Psoas muscle (tissue), 8 donors: Measurements from ENCODE around the gene PHETA2. TPM values are rescaled to one million over a fixed set of nuclear protein-coding genes. Genes with fewer than 3 reads are reported as not detected.

Experiments
- ATAC-seq, 4 donors: fragments of 200-7000 bp; cut with Tn5 transposase; one replicate each; pipeline ENCODE4 v1.9.1; 2020; ENCODE audit warnings: moderate library complexity in 3 of 4, mild to moderate bottlenecking in 2 of 4
- DNase-seq, 2 donors: peaks; one replicate each; pipeline ENCODE4 v3.0.0-alpha.2; 2020
- H3K27ac ChIP-seq: fragments of 200-600 bp; one replicate; pipeline ENCODE4 v1.8.0; 2022
- H3K27me3 ChIP-seq, 3 donors: fragments of 200-600 bp in 1 of 3; one replicate each; pipeline versions ENCODE4 v1.6.1 to v1.8.0; 2013 to 2022; ENCODE audit warnings: low read length in 2 of 3, mild to moderate bottlenecking in 2 of 3, moderate library complexity in 1 of 3; ENCODE audit not compliant: insufficient read depth in 3 of 3
- H3K36me3 ChIP-seq, 2 donors: fragments of 200-600 bp in 1 of 2; one replicate each; pipeline versions ENCODE4 v1.6.1 to v1.8.0; 2013 to 2022; ENCODE audit warnings: low read depth in 1 of 2, mild to moderate bottlenecking in 1 of 2, moderate library complexity in 1 of 2; ENCODE audit not compliant: insufficient read depth in 1 of 2
- H3K4me1 ChIP-seq: fragments of 200-600 bp; one replicate; pipeline ENCODE4 v1.8.0; 2022
- H3K4me3 ChIP-seq: fragments of 200-600 bp; one replicate; pipeline ENCODE4 v1.8.0; 2022; ENCODE audit warnings: mild to moderate bottlenecking
- H3K9me3 ChIP-seq: fragments of 200-600 bp; one replicate; pipeline ENCODE4 v1.8.0; 2022
- CTCF ChIP-seq: fragments of 200-600 bp; IDR thresholded peaks from one replicate; pipeline ENCODE4 v1.8.0; 2022; ENCODE audit warnings: antibody characterized with exemption
- WGBS, 3 donors: extraction: QIAGEN DNeasy Blood & Tissue Kit; methylation state at CpG; one replicate each; pipeline versions ENCODE4 v1.1.6 to v1.1.7; 2013; 5-methylcytosine and 5-hydroxymethylcytosine counted together
- intact Hi-C, 2 donors: fragments of 100-400 bp; cut with DNase I; formaldehyde crosslinking; loops; one replicate each; pipeline versions ENCODE4 v1.11.0 to v1.14.2; 2022
- polyA plus RNA-seq, 3 donors: library from polyadenylated mRNA; stranded (reverse); fragments of 200-250 nt; gene quantifications; one replicate each; pipeline ENCODE4 v1.2.3, GENCODE V29; 2013
- total RNA-seq, 4 donors: library from RNA; stranded (reverse); fragmentation: NEBNext Ultra II Directional in 2 of 4; extraction: Animal tissue kit (Norgen Biotek cat#: 25700) in 2 of 4; gene quantifications; one replicate each; pipeline versions ENCODE4 v1.2.1 to v1.2.4, GENCODE V29; 2021 to 2023
- donor health status: healthy with polysubstance abuse.
- donor health status: DM: no; HTN: no; CAD: no; lungs with moderate emphysema.
- donor health status: Bipolar disorder and iron deficiency.
- donor health status: healthy.
- donor health status: DM: yes; HTN: yes; CAD: no.
- donor health status: DM: no; HTN: no; CAD: no.
- donor health status: DM: no; HTN: no; CAD: no.
- donor health status: DM: yes; HTN: yes; CAD: no.

Gene PHETA2
- total and polyA plus RNA-seq, 7 donors, result 1.4 to 2.4 (median 2.2) TPM

- DNase-seq (no peak), ATAC-seq (no peak)
- no peak for TF ChIP-seq CTCF
- no peaks in the 10 kb centered on the region for H3K9me3 ChIP-seq
- 79 to 96% (median 80%) methylated on average over 1 of the region's 1 CpG for WGBS, 3 donors
- H3K36me3 ChIP-seq, result peaks cover 0 to 80% of the 10 kb centered on the region in 2 donors
- no peak overlapping the region for H3K4me3 ChIP-seq
- H3K4me1 ChIP-seq, result peaks cover 5% of the 10 kb centered on the region
- H3K27me3 ChIP-seq, result no peaks in the 10 kb centered on the region
- intact Hi-C loops, result loop anchor here in 1 of 2 donors (10.0 kb wide), 1 partner anchor 250 kb away; no protein-coding TSS in a partner anchor
- no peak overlapping the region for H3K27ac ChIP-seq
These were observed 9.4 kb upstream of the PHETA2 start for GRCh38 chr22:42064629-42065028.

DNA sequence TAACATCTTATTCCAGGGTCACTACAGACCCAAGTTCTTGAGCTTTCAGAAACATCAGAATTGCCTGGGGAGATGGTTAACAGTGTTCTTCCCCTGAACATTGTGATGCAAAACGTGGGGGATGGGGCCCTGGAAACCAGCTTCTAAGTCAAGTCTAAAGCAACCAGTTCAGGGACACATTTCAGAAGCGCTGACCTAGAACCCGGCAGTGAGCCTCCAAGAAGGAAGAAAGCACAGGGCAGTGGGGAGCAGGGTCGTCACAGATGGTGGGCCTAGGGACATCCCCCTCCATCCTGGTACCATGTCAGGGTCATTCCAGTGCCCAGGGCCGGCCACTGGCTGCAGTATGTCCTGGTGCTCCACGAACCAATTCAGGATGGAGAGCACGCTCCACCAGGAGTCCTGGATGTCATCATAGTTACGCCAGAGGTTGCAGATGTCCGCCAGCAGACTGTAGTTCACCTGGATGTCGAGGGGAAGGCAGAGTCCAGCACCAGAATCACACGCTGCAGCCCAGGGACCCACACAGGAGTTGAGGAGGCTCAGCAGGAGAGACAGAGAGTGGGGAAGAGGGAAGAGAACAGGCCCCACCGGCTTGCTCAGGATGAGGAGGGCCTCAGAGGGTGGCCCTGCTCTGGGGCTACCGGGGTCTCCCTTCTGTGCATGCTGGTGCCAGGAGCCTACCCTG is 8.5 kb upstream of the PHETA2 start:
- H3K36me3 ChIP-seq, result peaks cover 0 to 71% of the 10 kb centered on the region in 2 donors
- H3K4me1 ChIP-seq, result peaks cover 9% of the 10 kb centered on the region
- WGBS, 3 donors, result 83 to 88% (median 85%) methylated on average over 13 of the region's 13 CpGs
- DNase-seq (no peak), ATAC-seq (no peak)
- no peak overlapping the region for H3K27ac ChIP-seq
- H3K9me3 ChIP-seq, result no peaks in the 10 kb centered on the region
- no peak overlapping the region for H3K4me3 ChIP-seq
- intact Hi-C loops, result loop anchor here in 1 of 2 donors (10.0 kb wide), 1 partner anchor 251 kb away; no protein-coding TSS in a partner anchor
- no peaks in the 10 kb centered on the region for H3K27me3 ChIP-seq
- no peak for TF ChIP-seq CTCF

DNA sequence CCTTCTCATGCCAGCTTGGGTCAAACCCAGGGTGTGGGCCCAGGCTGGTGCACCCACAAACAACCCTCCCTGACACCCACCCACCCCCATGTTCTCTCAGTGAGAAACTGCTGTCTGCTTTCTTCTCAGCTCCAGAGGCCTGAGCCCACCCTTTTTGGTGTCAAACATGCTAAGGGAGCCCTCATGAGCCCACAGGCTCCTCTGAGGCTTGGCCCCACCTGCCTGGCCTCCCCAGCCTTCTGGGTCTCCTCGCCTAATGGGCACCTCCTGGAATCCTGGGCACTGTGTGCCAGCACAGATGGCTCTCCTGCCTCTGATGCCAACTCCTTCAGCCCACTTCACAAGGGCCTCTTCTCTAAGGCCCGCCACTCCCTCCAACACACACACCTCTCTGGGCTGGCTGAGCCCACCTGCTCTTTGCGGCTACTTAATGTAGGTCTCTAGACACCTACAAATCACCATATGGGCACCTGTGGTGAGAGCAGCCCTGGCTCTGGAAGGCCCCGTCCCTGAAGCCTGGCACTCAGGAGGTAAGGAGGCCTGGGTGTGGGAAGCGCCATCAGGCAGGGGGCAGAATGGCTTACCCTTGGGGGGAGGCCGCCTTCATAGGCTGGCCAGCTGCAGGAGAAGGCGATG is 7.8 kb upstream of the PHETA2 start:
- H3K36me3 ChIP-seq, result peaks cover 0 to 64% of the 10 kb centered on the region in 2 donors
- no peak for TF ChIP-seq CTCF
- ATAC-seq (no peak), DNase-seq (no peak)
- H3K27me3 ChIP-seq, result no peaks in the 10 kb centered on the region
- 94 to 97% (median 95%) methylated on average over 6 to 7 of the region's 7 CpGs for WGBS, 3 donors
- intact Hi-C loops, result loop anchor here in 1 of 2 donors (10.0 kb wide), 1 partner anchor 251 kb away; no protein-coding TSS in a partner anchor
- peaks cover 12% of the 10 kb centered on the region for H3K4me1 ChIP-seq
- no peak overlapping the region for H3K4me3 ChIP-seq
- H3K9me3 ChIP-seq, result no peaks in the 10 kb centered on the region
- no peak overlapping the region for H3K27ac ChIP-seq

GRCh38 chr22:42066937-42067336 is 7.1 kb upstream of the PHETA2 start:
- intact Hi-C loops, result loop anchor here in 1 of 2 donors (10.0 kb wide), 1 partner anchor 252 kb away; no protein-coding TSS in a partner anchor

More at GRCh38 chr22:42066937-42067336, 7.1 kb upstream of the PHETA2 start:
- H3K9me3 ChIP-seq, result no peaks in the 10 kb centered on the region
- TF ChIP-seq CTCF, result no peak
- no peaks in the 10 kb centered on the region for H3K27me3 ChIP-seq
- H3K4me1 ChIP-seq, result peaks cover 18% of the 10 kb centered on the region
- no peak for ATAC-seq
- H3K4me3 ChIP-seq, result no peak overlapping the region
- 94 to 97% (median 95%) methylated on average over 10 of the region's 10 CpGs for WGBS, 3 donors
- no peak for DNase-seq
- peaks cover 0 to 57% of the 10 kb centered on the region in 2 donors for H3K36me3 ChIP-seq
- no peak overlapping the region for H3K27ac ChIP-seq
